WTC11 (cell line): ENCODE data around the gene SLC2A5.

Source experiments
- ATF3 ChIP-seq: sonication (generic); formaldehyde crosslinking; conservative IDR thresholded peaks from 2 replicates; pipeline ENCODE4 v1.8.1; 2022; ENCODE audit warnings: mild to moderate bottlenecking, missing genetic modification reagents
- CTCF ChIP-seq: fragments of 200-600 bp; IDR thresholded peaks from 2 replicates; pipeline ENCODE4 v1.8.0; 2022; ENCODE audit warnings: antibody characterized with exemption
- E2F1 ChIP-seq: sonication (generic); formaldehyde crosslinking; IDR thresholded peaks from 2 replicates; pipeline ENCODE4 v1.8.0; 2022; ENCODE audit warnings: mild to moderate bottlenecking, missing genetic modification reagents
- HMGXB4 ChIP-seq: sonication (generic); formaldehyde crosslinking; IDR thresholded peaks from 2 replicates; pipeline ENCODE4 v1.8.1; 2023; ENCODE audit warnings: mild to moderate bottlenecking, moderate library complexity, missing genetic modification reagents
- MAX ChIP-seq: sonication (generic); formaldehyde crosslinking; IDR thresholded peaks from 2 replicates; pipeline ENCODE4 v1.8.0; 2022; ENCODE audit warnings: mild to moderate bottlenecking, missing genetic modification reagents
- TEAD4 ChIP-seq: sonication (generic); formaldehyde crosslinking; IDR thresholded peaks from 2 replicates; pipeline ENCODE4 v1.8.0; 2022; ENCODE audit warnings: mild to moderate bottlenecking, missing genetic modification reagents
- USF2 ChIP-seq: sonication (generic); formaldehyde crosslinking; IDR thresholded peaks from 2 replicates; pipeline ENCODE4 v1.8.1; 2023; ENCODE audit warnings: mild to moderate bottlenecking, missing genetic modification reagents, moderate library complexity
- ZNF232 ChIP-seq: sonication (generic); formaldehyde crosslinking; IDR thresholded peaks from 2 replicates; pipeline ENCODE4 v1.8.0; 2022; ENCODE audit warnings: mild to moderate bottlenecking, missing genetic modification reagents

- TF ChIP-seq ZNF232 (CRISPR knock-in tag) (no peak), CTCF (no peak), E2F1 (CRISPR knock-in tag) (no peak), ATF3 (CRISPR knock-in tag) (no peak), MAX (CRISPR knock-in tag) (no peak), USF2 (CRISPR knock-in tag) (no peak), TEAD4 (CRISPR knock-in tag) (no peak), HMGXB4 (CRISPR knock-in tag) (no peak)
These were observed 8.7 kb upstream of the SLC2A5 start for GRCh38 chr1:9078015-9078751.
